ENCODE data around the gene PTX4.

PTX4 gene

GRCh38 chr16:1488619-1489018, at the start of gene PTX4:
PTX4 (minus strand) TSS chr16:1488944; CDS start chr16:1488909, 35 bp downstream.
- DNase-seq, result no peak

- no peak for DNase-seq
Observed at GRCh38 chr16:1537763-1538289, 49.1 kb upstream of the PTX4 start.

GRCh38 chr16:1537138-1537577, 48.4 kb upstream of the PTX4 start:
- no peak for DNase-seq

- DNase-seq, result no peak
Observed at GRCh38 chr16:1536601-1537000, 47.9 kb upstream of the PTX4 start.

GRCh38 chr16:1535391-1536291, 46.9 kb upstream of the PTX4 start:
- no peak for DNase-seq

GRCh38 chr16:1534021-1535020, 45.6 kb upstream of the PTX4 start:
- DNase-seq, result no peak

- DNase-seq, result no peak
Observed at GRCh38 chr16:1533443-1533951, 44.8 kb upstream of the PTX4 start, which contains the start of gene TMEM204. TMEM204 (plus strand) TSS chr16:1533666; CDS start chr16:1534276, 610 bp downstream.

GRCh38 chr16:1532771-1533170, 44.0 kb upstream of the PTX4 start:
- DNase-seq, result no peak

GRCh38 chr16:1532081-1532760, 43.5 kb upstream of the PTX4 start:
- DNase-seq, result no peak

GRCh38 chr16:1531638-1531910, 42.8 kb upstream of the PTX4 start:
- DNase-seq, result no peak

GRCh38 chr16:1530883-1531637, 42.3 kb upstream of the PTX4 start:
- no peak for DNase-seq

GRCh38 chr16:1530349-1530882, 41.7 kb upstream of the PTX4 start:
- DNase-seq, result no peak

GRCh38 chr16:1528921-1529537, 40.3 kb upstream of the PTX4 start:
- DNase-seq, result no peak

- DNase-seq, result no peak
Observed at GRCh38 chr16:1527836-1528811, 39.4 kb upstream of the PTX4 start.

GRCh38 chr16:1526608-1527555, 38.1 kb upstream of the PTX4 start:
- no peak for DNase-seq

GRCh38 chr16:1525871-1526607, 37.3 kb upstream of the PTX4 start:
- no peak for DNase-seq

GRCh38 chr16:1524366-1524765, 35.6 kb upstream of the PTX4 start:
- no peak for DNase-seq

Data from cortex of kidney (tissue), 1 donor.